GM12878 (cell line): ENCODE data around the gene EPHA1. TPM values are rescaled to one million over a fixed set of nuclear protein-coding genes. Genes with fewer than 3 reads are reported as not detected.
A peak's percentile ranks its signal among the peaks of the same experiment; 100 is the strongest.

Experiments
- ATAC-seq: fragments of 200-7000 bp; cut with Tn5 transposase; 3 replicates; pipeline ENCODE4 v1.9.1; 2020; ENCODE audit warnings: mild to moderate bottlenecking, moderate library complexity
- BruUV-seq: library from RNA; stranded (reverse); fragments of 400-500 nt; replicated peaks from 2 replicates; lab custom pipeline; 2021; lab: Mats Ljungman, UMichigan
- CTCF ChIA-PET: fragments of 300-600 bp; sonication (Branson Sonifier 250); formaldehyde crosslinking; extraction: SDS; loops from one replicate; lab custom pipeline; 2021; ENCODE audit warnings: inconsistent platforms; lab: Yijun Ruan, JAX
- POLR2A ChIA-PET: fragments of 350-600 bp; formaldehyde crosslinking; extraction: SDS; loops from one replicate; lab custom pipeline; 2021; ENCODE audit warnings: inconsistent platforms; lab: Charles Lee
- RAD21 ChIA-PET: fragments of 300-600 bp; sonication (Branson Sonifier 250); formaldehyde crosslinking; loops from one replicate; lab custom pipeline; 2023; ENCODE audit warnings: antibody characterized with exemption; ENCODE audit not compliant: unreplicated experiment; lab: Charles Lee
- SMC1A ChIA-PET: fragments of 300-600 bp; sonication (Branson Sonifier 250); formaldehyde crosslinking; loops from one replicate; lab custom pipeline; 2023; ENCODE audit not compliant: unreplicated experiment, uncharacterized antibody; lab: Charles Lee
- DNase-seq: peaks from one replicate; pipeline ENCODE4 v3.0.0-alpha.2; 2011; ENCODE audit warnings: low read depth, low spot score
- FAIRE-seq: peaks from 3 replicates; lab custom pipeline; 2011; peaks lifted over from hg19 to GRCh38; lab: Jason Lieb, UNC
- H2AFZ ChIP-seq: 2 replicates; pipeline ENCODE4 v1.6.0; 2011; ENCODE audit warnings: low read depth, low read length, control low read depth; ENCODE audit not compliant: control insufficient read depth
- H3K27ac ChIP-seq: 2 replicates; pipeline ENCODE4 v1.5.1; 2011; ENCODE audit warnings: control low read depth; ENCODE audit not compliant: control insufficient read depth, insufficient read depth
- H3K27me3 ChIP-seq, 2 experiments: replicated peaks in 1 of 2; 2 replicates each; pipeline versions ENCODE4 v1.6.0 to v1.6.1; 2011; ENCODE audit warnings: low read length in 1 of 2; ENCODE audit not compliant: control insufficient read depth in 2 of 2, insufficient read depth in 2 of 2
- H3K36me3 ChIP-seq, 2 experiments: 2 replicates each; pipeline ENCODE4 v1.5.1; 2011; ENCODE audit warnings: low read length in 1 of 2; ENCODE audit not compliant: control insufficient read depth in 2 of 2, insufficient read depth in 2 of 2
- H3K4me1 ChIP-seq: 2 replicates; pipeline ENCODE4 v1.6.1; 2011; ENCODE audit warnings: mild to moderate bottlenecking, low read length, moderate library complexity, mixed read lengths; ENCODE audit not compliant: control insufficient read depth, insufficient read depth
- H3K4me2 ChIP-seq: 2 replicates; pipeline ENCODE4 v1.6.0; 2011; ENCODE audit warnings: control low read depth; ENCODE audit not compliant: control insufficient read depth, insufficient read depth
- H3K4me3 ChIP-seq: fragments of 200-600 bp; sonication (generic); 2 replicates; pipeline ENCODE4 v1.5.1; 2016
- H3K79me2 ChIP-seq: 2 replicates; pipeline ENCODE4 v1.6.0; 2011; ENCODE audit warnings: low read length; ENCODE audit not compliant: control insufficient read depth, insufficient read depth
- H3K9ac ChIP-seq: 2 replicates; pipeline ENCODE4 v1.8.0; 2011; ENCODE audit warnings: low read length, control low read depth, mixed read lengths; ENCODE audit not compliant: control insufficient read depth, insufficient read depth
- H3K9me3 ChIP-seq: replicated peaks from 3 replicates; pipeline ENCODE4 v1.5.1; 2011; ENCODE audit warnings: mild to moderate bottlenecking, low read length; ENCODE audit not compliant: control insufficient read depth, insufficient read depth
- H4K20me1 ChIP-seq: 2 replicates; pipeline ENCODE4 v1.6.0; 2011; ENCODE audit not compliant: control insufficient read depth, insufficient read depth
- BHLHE40 ChIP-seq, 2 experiments: fragments of 450-650 bp in 1 of 2; IDR thresholded peaks; 2 replicates each; pipeline ENCODE4 v1.6.1; 2011 to 2017; ENCODE audit warnings: low read depth in 2 of 2, borderline replicate concordance in 1 of 2, improper control_type of control experiment in 1 of 2, low read length in 1 of 2, mild to moderate bottlenecking in 1 of 2
- KAT2A ChIP-seq: conservative IDR thresholded peaks from 2 replicates; pipeline ENCODE4 v1.6.1; 2011; ENCODE audit warnings: low read depth, low read length; ENCODE audit not compliant: control insufficient read depth
- KDM1A ChIP-seq: fragments of 200-600 bp; sonication (generic); IDR thresholded peaks from 2 replicates; pipeline ENCODE4 v1.6.1; 2016; ENCODE audit warnings: borderline replicate concordance
- NFIC ChIP-seq: IDR thresholded peaks from 2 replicates; pipeline ENCODE4 v1.6.1; 2012; ENCODE audit warnings: low read depth, mild to moderate bottlenecking, inconsistent platforms, low read length, moderate library complexity
- NKRF ChIP-seq: fragments of 450-650 bp; conservative IDR thresholded peaks from 2 replicates; pipeline ENCODE4 v1.6.1; 2017; ENCODE audit warnings: mild to moderate bottlenecking, moderate library complexity
- NRF1 ChIP-seq: conservative IDR thresholded peaks from 2 replicates; pipeline ENCODE4 v1.6.1; 2011; ENCODE audit warnings: mild to moderate bottlenecking, low read depth, low read length, improper control_type of control experiment
- RELB ChIP-seq: fragments of 450-650 bp; IDR thresholded peaks from 2 replicates; pipeline ENCODE4 v1.6.1; 2017; ENCODE audit warnings: low read depth, mild to moderate bottlenecking, moderate library complexity
- SMC3 ChIP-seq: IDR thresholded peaks from 2 replicates; pipeline ENCODE4 v1.6.1; 2011; ENCODE audit warnings: low read length, improper control_type of control experiment, borderline replicate concordance
- TCF3 ChIP-seq: IDR thresholded peaks from 2 replicates; pipeline ENCODE4 v1.6.1; 2012; ENCODE audit warnings: low read depth, mild to moderate bottlenecking, low read length, borderline replicate concordance; ENCODE audit not compliant: insufficient read depth
- ZNF384 ChIP-seq: IDR thresholded peaks from 2 replicates; pipeline ENCODE4 v1.6.1; 2012; ENCODE audit warnings: low read depth, mild to moderate bottlenecking, low read length, improper control_type of control experiment, borderline replicate concordance
- WGBS: methylation state at CpG from one replicate; pipeline ENCODE4 v1.1.6; 2016; ENCODE audit warnings: low lambda C conversion rate; ENCODE audit not compliant: insufficient replicate concordance, insufficient coverage; ENCODE audit errors: missing lambda C conversion rate; 5-methylcytosine and 5-hydroxymethylcytosine counted together
- in situ Hi-C: fragments of 300-500 bp; cut with MboI; formaldehyde crosslinking; loops from 9 replicates; pipeline ENCODE4 v1.14.3; 2018; ENCODE audit warnings: mixed read lengths
- intact Hi-C: fragments of 100-400 bp; cut with micrococcal nuclease; formaldehyde crosslinking; loops from one replicate; pipeline ENCODE4 v1.14.2; 2022; ENCODE audit not compliant: unreplicated experiment
- polyA plus RNA-seq, 11 experiments: library from polyadenylated mRNA; depleted of rRNA in 4 of 11; unstranded in 6 of 11; stranded (reverse) in 5 of 11; fragments of >200 nt; fragmentation: Nextera tagmentation in 4 of 11; fragmentation: Illumina TruSeq in 1 of 11; extraction: Ambion mirVana in 4 of 11; extraction: Trizol in 1 of 11; gene quantifications; 1 replicate in 1 of 11; 2 replicates in 10 of 11; pipeline versions ENCODE4 v1.2.1 to v1.2.3, GENCODE V29; 2011 to 2016; ENCODE audit warnings: inconsistent platforms in 2 of 11, missing spikeins in 2 of 11, low read depth in 1 of 11
- total RNA-seq, 4 experiments: library from RNA; depleted of rRNA in 3 of 4; stranded (reverse); fragments of >200 nt in 3 of 4; fragmentation: Illumina TruSeq in 1 of 4; extraction: Trizol in 1 of 4; gene quantifications; 2 replicates each; pipeline versions ENCODE4 v1.2.1 to v1.2.3, GENCODE V29; 2013 to 2021
- TF ChIP-seq, protein P1 (sequence below): fragments of 450-650 bp; IDR thresholded peaks from 2 replicates; pipeline ENCODE4 v1.6.1; 2017; ENCODE audit warnings: borderline replicate concordance
- TF ChIP-seq, protein P2 (sequence below): fragments of 450-650 bp; IDR thresholded peaks from 2 replicates; pipeline ENCODE4 v1.6.1; 2016; ENCODE audit warnings: mild to moderate bottlenecking

Gene EPHA1
- total and polyA plus RNA-seq, 10 of the 15 experiments (the other 5 are each of a cell fraction or from before 2014, with no cell fraction given) = 0.11 to 0.35 (median 0.24) TPM; not detected in 6

GRCh38 chr7:143380646-143381426 lies 27.8 kb downstream of the EPHA1 start, which contains the start of gene ZYX (continued):
- peak in 1 of 2 experiments; percentile 13; a peak in 1 of 4 replicates for TF ChIP-seq BHLHE40 (IDR thresholded peaks at IDR 0.05; ENCODE audit: borderline replicate concordance in 1 of 2, low read depth in 2 of 2, low read length in 1 of 2)

- RAD21 ChIA-PET = interaction anchor here (0.7 to 1.6 kb wide), 4 partner anchors 37 to 1642 kb away, joined by 3 to 8 read pairs (median 3); partner anchors contain the start of gene SSBP1
- 0% methylated on average over 35 of the region's 35 CpGs for WGBS
- H2AFZ ChIP-seq = peak overlapping the region; percentile 88
- no peaks in the 10 kb centered on the region for H3K36me3 ChIP-seq
- in situ Hi-C loops = no loop called here
- SMC1A ChIA-PET = interaction anchor here (1.4 to 2.2 kb wide), 2 partner anchors 11 to 35 kb away, joined by 3 to 14 read pairs; no protein-coding TSS in a partner anchor
- peaks cover 15% of the 10 kb centered on the region for H3K4me1 ChIP-seq
- no peaks in the 10 kb centered on the region for H4K20me1 ChIP-seq
- H3K9ac ChIP-seq = peak overlapping the region; percentile 94
- intact Hi-C loops = loop anchor here (1.0 to 5.0 kb wide), 3 partner anchors 36 to 91 kb away; partner anchors contain the start of gene CASP2
- POLR2A ChIA-PET = interaction anchor here (0.7 to 1.2 kb wide), 6 partner anchors 11 to 117 kb away, joined by 3 to 5 read pairs (median 3); partner anchors contain the start of genes GSTK1 and TAS2R41
- CTCF ChIA-PET = interaction anchor here (0.6 to 2.6 kb wide), 30 partner anchors 9 to 748 kb away, joined by 3 to 33 read pairs (median 4); partner anchors contain the start of genes CASP2, FAM131B and GSTK1
- peak overlapping the region; percentile 93 for H3K4me2 ChIP-seq
- BruUV-seq = no TSS peak
- H3K27ac ChIP-seq = peak overlapping the region; percentile 92
- H3K4me3 ChIP-seq = peak overlapping the region; percentile 99
- H3K9me3 ChIP-seq = no peaks in the 10 kb centered on the region
- ATAC-seq (peak; percentile 76), DNase-seq (peak; percentile 46), FAIRE-seq (no peak)
- peaks cover 37% of the 10 kb centered on the region for H3K79me2 ChIP-seq
- H3K27me3 ChIP-seq = no peaks in the 10 kb centered on the region
- no peak for TF ChIP-seq NKRF
- TF ChIP-seq, protein P1, sequence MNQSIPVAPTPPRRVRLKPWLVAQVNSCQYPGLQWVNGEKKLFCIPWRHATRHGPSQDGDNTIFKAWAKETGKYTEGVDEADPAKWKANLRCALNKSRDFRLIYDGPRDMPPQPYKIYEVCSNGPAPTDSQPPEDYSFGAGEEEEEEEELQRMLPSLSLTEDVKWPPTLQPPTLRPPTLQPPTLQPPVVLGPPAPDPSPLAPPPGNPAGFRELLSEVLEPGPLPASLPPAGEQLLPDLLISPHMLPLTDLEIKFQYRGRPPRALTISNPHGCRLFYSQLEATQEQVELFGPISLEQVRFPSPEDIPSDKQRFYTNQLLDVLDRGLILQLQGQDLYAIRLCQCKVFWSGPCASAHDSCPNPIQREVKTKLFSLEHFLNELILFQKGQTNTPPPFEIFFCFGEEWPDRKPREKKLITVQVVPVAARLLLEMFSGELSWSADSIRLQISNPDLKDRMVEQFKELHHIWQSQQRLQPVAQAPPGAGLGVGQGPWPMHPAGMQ = no peak
- no peak for TF ChIP-seq TCF3
- TF ChIP-seq KAT2A = no peak
- peak; percentile 88; the same call in 1 of the 2 replicates for TF ChIP-seq ZNF384
- peak; percentile 41; the same call in 1 of the 2 replicates for TF ChIP-seq SMC3
- TF ChIP-seq, protein P2, sequence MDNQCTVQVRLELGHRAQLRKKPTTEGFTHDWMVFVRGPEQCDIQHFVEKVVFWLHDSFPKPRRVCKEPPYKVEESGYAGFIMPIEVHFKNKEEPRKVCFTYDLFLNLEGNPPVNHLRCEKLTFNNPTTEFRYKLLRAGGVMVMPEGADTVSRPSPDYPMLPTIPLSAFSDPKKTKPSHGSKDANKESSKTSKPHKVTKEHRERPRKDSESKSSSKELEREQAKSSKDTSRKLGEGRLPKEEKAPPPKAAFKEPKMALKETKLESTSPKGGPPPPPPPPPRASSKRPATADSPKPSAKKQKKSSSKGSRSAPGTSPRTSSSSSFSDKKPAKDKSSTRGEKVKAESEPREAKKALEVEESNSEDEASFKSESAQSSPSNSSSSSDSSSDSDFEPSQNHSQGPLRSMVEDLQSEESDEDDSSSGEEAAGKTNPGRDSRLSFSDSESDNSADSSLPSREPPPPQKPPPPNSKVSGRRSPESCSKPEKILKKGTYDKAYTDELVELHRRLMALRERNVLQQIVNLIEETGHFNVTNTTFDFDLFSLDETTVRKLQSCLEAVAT = 0 out of 2 replicates have a peak, but pooled peaks have one; percentile 30
- TF ChIP-seq NRF1 = 0 out of 2 replicates have a peak, but pooled peaks have one; percentile 5
- TF ChIP-seq RELB = no peak
- no peak for TF ChIP-seq KDM1A
- TF ChIP-seq NFIC = no peak
Observed at GRCh38 chr7:143380260-143380645, 28.4 kb downstream of the EPHA1 start.
